Stimulated activated CD8-positive, alpha-beta memory T cell treated with anti-CD3 and anti-CD28 coated beads, Interleukin-12 subunit alpha, Interleukin-12 subunit beta, amount 100 ng/mL, for 4 hours (primary cell): Measurements from ENCODE around the gene RIMS3.
"Not testable (repeated sequence)": the region's sequence is repeated elsewhere in the genome, so short reads cannot be mapped to it uniquely, and the experiment has no call there.

Experiments
- DNase-seq: peaks from one replicate; pipeline ENCODE4 v3.0.0-alpha.2; 2020; ENCODE audit warnings: low read depth

Gene RIMS3

GRCh38 chr1:40665335-40666171 is at the start of gene RIMS3:
Gene RIMS3 (minus strand): TSS chr1:40665682. CDS start chr1:40641925, 23,757 bp downstream.
- DNase-seq: peak; percentile 75

- no peak for DNase-seq
Observed at GRCh38 chr1:40712997-40713396, 47.5 kb upstream of the RIMS3 start.

GRCh38 chr1:40712405-40712944 is 47.0 kb upstream of the RIMS3 start:
- no peak for DNase-seq

- no peak for DNase-seq
Observed at GRCh38 chr1:40711465-40712404, 46.3 kb upstream of the RIMS3 start.

GRCh38 chr1:40710581-40711315 is 45.3 kb upstream of the RIMS3 start:
- no peak for DNase-seq

- DNase-seq: no peak
Observed at GRCh38 chr1:40709802-40710278, 44.4 kb upstream of the RIMS3 start.

- DNase-seq: peak; percentile 41
Observed at GRCh38 chr1:40709100-40709801, 43.8 kb upstream of the RIMS3 start.

GRCh38 chr1:40708750-40709099 is 43.2 kb upstream of the RIMS3 start:
- DNase-seq: no peak

GRCh38 chr1:40706626-40707025 is 41.1 kb upstream of the RIMS3 start:
- DNase-seq: no peak

GRCh38 chr1:40704817-40705733 is 39.6 kb upstream of the RIMS3 start:
- no peak for DNase-seq

- DNase-seq: no peak
Observed at GRCh38 chr1:40703316-40703715, 37.8 kb upstream of the RIMS3 start.

GRCh38 chr1:40702810-40703209 is 37.3 kb upstream of the RIMS3 start:
- not testable (repeated sequence) for DNase-seq

- DNase-seq: no peak
Observed at GRCh38 chr1:40701684-40702083, 36.2 kb upstream of the RIMS3 start.

GRCh38 chr1:40699787-40700186 is 34.3 kb upstream of the RIMS3 start:
- no peak for DNase-seq

GRCh38 chr1:40697436-40697835 is 32.0 kb upstream of the RIMS3 start:
- no peak for DNase-seq

- no peak for DNase-seq
Observed at GRCh38 chr1:40696294-40696693, 30.8 kb upstream of the RIMS3 start.

- DNase-seq: no peak
Observed at GRCh38 chr1:40694353-40694874, 28.9 kb upstream of the RIMS3 start.

GRCh38 chr1:40693425-40693824 is 27.9 kb upstream of the RIMS3 start:
- no peak for DNase-seq

- DNase-seq: no peak
Observed at GRCh38 chr1:40692429-40692895, 27.0 kb upstream of the RIMS3 start.
